Stimulated activated CD4-positive, alpha-beta T cell treated with anti-CD3 and anti-CD28 coated beads, Interleukin-4, amount 100 ng/mL, for 48 hours (primary cell): ENCODE data around the gene RHD.
"Not testable (repeated sequence)": the region's sequence is repeated elsewhere in the genome, so short reads cannot be mapped to it uniquely, and the experiment has no call there.

Experiments
- DNase-seq, 2 donors: peaks; one replicate each; pipeline ENCODE4 v3.0.0-alpha.2; 2020; ENCODE audit warnings: low read depth in 2 of 2

The RHD gene

DNA sequence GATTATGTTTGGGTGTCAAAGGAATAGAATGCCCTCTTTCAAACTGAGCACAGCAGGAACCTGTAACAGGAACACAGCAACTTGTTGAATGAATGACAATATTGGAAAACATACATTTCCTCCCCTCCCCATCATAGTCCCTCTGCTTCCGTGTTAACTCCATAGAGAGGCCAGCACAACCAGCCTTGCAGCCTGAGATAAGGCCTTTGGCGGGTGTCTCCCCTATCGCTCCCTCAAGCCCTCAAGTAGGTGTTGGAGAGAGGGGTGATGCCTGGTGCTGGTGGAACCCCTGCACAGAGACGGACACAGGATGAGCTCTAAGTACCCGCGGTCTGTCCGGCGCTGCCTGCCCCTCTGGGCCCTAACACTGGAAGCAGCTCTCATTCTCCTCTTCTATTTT is at the start of gene RHD:
Gene RHD (plus strand): TSS at position 272 of the 400 bp plus-strand sequence. CDS start 39 bp downstream, at position 311.
- not testable (repeated sequence) for DNase-seq

DNA sequence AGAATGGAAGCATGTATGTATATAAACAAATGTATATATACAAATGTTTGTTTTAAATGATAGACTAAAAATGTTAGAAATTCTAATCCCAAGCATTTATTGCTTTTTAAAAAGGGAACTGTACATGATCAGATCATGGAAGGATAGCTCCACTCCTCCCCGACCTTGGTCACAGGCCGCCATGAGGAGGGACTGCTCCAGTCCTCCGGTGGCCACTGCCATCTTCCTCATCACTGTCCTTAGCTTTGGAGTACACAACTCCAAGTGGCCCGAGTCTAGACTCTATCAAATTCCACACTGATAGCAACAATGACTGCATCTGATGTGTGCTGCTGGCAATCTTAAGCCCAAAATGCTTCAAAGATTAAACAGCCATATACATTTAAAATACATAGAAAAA is 49.7 kb upstream of the RHD start:
- DNase-seq = no peak

DNA sequence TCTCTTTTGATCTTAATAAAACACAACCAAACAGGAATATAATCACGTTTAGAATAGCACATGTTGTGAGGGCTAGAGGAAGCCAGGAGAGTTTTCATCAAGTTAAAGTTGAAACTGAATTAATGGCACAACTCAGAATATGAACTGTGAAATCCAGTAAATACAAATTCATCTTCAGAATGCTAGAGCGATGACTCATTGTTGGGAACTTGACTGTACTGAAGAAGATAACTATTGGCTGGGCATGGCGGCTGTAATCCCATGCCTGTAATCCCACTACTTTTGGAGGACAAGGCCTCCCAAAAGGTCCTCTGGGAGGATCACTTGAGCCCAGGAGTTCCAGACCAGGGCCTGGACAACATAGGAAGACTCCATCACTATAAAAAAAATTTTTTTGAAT is 48.8 kb upstream of the RHD start:
- DNase-seq = no peak

DNA sequence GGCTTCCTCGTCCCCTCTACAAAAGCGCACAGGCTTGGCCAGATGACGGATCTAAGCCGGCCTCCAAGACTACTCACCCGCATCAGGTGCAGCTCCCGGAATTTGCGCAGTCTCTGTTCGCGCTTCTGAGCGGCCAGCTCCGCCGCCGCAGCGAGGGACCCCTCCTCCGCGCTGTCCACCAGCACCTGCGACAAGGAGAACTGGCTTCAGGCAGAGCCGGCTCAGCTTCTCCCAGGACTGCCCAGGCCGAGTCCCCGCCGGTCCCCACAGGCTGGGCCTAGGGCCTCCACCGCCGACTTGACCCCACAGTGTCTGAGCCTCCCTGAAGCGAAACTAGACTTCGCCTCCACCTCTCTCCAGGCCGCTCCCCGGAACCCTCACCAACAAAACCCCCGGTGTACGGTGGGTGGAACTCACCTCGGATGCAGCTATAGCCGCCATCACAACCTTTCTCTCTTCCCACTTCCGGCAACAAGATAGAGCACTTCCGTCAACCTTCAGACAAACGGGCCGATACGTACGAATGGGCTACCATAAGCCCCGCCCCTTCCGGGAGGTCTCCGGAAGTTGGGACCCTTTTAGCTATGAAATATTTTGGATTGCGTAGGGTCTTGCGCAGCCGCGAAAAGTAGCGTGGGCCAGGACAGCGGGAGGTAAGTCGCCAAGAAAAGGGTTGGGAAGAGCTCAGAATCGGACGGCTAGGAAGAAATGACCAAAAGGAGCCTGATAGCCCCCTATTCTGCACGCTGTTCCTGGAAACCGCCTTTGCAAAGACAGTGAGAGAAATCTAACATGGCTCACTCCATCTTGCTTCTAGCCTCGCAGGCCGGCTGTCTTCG is 40.1 kb upstream of the RHD start, which contains the start of gene SYF2:
Gene SYF2 (minus strand): TSS at position 476 of the 839 bp plus-strand sequence. CDS start 35 bp downstream, at position 441.
- DNase-seq = peak; percentile 78 to 85

DNA sequence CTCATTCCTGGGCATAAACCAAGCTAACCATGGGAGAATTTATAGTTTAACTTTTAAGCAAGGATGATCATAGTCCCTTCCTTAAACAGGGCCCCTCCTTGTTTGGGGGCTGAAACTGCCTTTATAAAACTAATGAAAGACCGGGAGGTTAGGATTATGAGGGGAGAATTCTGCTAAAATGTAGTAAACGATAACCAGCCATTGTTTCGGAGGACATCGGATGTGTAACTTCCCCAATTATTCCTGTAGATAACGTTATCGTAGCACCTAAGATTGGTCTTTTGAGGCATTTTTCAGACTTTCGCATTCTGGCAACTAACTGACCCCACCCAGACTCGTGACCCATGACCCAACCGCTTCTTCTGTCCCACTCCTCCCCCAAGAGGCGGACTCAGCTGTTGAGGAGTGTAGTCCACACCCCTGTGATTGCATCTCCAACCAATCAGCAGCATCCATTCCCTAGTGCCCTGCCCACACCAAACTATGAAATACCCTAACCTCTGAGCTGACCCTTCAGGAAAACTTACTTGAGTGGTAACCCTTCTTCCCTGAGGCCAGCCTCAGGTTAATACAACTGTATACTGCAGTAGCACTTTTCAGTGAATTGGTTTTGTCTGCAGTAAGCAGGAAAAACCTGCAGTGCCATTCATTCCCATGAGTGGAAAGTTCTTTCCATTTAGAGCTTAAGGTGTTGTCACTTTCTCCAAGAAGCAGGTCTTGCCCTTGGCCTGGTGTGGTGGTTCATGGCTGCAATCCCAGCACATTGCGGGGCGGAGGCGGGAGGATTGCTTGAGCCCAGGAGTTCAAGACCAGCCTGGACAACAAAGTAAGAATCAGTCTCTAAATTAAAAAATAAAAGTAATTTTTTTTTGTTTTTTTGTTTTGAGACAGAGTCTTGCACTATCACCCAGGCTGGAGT is 39.2 kb upstream of the RHD start:
- DNase-seq = peak; percentile 45 to 65

DNA sequence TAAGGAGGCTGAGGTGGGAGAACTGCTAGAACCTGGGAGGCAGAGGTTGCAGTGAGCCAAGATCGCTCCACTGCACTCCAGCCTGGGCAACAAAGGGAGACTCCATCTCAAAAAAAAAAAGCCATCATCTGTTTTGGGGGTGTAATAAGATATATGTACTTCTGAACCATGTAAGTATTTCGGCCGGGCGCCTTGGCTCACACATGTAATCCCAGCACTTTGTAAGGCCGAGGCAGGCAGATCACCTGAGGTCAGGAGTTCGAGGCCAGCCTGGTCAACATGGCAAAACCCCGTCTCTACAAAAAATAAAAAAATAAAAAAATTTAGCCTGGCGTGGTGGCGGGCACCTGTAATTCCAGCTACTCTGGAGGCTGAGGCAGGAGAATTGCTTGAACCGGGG is 36.9 kb upstream of the RHD start:
- not testable (repeated sequence) for DNase-seq

DNA sequence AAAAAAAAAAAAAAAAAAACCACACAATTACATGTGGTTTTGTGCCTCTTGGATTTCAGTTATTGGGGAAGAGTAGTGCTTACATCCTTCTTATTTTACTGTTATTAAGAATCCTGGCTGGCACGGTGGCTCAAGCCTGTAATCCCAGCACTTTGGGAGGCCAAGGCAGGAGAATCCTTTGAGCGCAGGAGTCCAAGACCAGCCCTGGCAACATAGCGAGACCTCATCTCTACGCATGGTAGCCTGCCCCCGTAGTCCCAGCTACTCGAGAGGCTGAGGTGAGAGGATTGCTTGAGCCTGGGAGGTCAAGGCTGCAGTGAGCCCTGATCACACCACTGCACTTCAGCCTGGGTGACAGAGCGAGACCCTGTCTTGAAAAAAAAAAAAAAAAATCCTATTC is 36.0 kb upstream of the RHD start:
- not testable (repeated sequence) for DNase-seq

DNA sequence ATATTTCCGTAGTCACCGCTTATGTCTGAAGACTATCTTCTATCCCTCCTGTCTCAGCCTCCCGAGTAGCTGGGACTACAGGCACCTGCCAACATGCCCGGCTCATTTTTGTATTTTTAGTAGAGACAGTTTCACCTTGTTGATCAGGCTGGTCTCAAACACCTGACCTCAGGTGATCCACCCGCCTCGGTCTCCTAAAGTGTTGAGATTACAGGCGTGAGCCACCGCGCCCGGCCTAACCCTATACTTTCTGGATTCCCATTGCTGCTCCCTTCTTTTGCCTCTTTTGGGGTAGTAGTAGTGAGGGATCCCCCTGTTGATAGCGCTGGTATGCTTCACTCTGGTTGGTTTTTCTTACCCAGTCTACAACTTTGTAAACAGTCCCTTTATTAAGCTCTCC is 34.3 kb upstream of the RHD start:
- no peak for DNase-seq

DNA sequence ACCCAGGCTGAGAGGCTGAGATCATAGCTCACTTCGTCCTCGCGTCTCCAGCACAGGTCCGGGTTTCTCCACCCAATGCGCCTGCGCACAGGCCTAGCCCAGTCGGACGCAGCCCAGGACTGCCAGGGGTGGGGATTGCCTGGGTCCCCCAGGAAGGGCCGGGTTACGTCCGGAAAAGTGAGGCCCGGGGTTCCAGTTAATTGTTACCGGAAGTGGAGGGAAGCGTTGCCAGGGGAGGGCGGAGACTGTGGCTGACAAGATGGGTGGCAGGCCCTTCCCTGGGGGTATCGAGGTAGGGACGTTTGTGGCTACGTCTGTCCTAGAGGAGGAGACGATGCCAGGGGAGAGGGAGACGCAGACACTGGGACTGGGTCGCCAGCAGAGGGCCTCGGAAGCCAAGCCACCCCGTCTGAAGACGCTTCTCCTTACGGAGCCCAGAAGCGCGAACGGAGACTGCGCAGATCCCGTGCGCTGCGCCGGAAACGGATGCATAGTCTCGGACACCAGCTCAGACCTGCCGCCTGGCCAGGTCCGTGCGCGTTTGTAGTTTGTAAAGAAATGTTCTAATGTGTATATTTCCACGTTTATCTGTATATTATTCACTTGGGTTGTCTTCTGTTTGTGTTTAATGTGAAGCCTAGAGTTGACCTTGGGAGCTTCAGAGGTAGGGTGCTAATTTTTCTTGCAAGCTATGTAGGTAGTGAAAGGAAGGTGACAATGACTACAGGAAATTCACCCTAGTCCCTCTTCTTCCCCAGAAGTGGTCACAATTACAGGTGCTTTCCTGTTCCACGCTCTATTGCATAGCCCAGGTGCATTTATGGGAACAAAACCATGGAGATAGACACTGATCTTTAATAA is 32.4 kb upstream of the RHD start:
- DNase-seq = peak; percentile 84 to 94

DNA sequence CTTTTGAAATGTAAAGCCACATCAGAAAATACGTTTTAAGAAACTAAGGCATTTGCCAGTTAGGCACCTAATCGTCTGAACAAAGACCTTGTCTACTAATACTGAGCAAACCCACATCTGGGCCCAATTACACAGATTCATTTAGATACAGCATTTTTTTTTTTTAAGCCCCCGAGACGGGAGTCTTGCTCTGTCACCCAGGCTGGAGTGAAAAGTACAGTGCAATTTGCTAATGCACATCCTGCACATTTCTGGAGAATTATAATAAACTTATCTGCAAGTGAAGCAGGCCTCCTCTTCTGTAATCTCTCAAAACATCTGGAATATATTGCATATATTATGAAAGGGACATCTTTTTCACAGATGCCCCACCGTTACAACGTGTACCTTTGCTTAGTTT is 28.4 kb upstream of the RHD start:
- DNase-seq = no peak

DNA sequence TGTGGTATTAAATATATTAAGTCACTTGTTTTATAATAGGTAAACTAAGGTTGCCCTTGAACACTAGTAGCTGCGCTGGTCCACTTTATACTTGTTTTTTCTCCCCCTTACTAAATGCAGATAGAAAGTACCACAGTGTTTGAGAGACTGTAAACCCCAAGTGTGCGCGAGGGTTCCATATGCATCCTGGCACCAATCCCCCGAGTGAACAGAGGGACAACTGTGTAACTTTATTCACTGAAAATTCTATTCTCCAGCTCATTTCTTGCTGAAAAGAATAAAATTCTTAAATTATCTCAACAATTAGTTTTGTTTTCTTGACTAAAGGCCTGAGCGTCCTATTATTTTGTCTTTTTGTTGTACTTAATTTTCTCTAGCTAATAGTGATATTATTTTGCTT is 26.9 kb upstream of the RHD start:
- no peak for DNase-seq

DNA sequence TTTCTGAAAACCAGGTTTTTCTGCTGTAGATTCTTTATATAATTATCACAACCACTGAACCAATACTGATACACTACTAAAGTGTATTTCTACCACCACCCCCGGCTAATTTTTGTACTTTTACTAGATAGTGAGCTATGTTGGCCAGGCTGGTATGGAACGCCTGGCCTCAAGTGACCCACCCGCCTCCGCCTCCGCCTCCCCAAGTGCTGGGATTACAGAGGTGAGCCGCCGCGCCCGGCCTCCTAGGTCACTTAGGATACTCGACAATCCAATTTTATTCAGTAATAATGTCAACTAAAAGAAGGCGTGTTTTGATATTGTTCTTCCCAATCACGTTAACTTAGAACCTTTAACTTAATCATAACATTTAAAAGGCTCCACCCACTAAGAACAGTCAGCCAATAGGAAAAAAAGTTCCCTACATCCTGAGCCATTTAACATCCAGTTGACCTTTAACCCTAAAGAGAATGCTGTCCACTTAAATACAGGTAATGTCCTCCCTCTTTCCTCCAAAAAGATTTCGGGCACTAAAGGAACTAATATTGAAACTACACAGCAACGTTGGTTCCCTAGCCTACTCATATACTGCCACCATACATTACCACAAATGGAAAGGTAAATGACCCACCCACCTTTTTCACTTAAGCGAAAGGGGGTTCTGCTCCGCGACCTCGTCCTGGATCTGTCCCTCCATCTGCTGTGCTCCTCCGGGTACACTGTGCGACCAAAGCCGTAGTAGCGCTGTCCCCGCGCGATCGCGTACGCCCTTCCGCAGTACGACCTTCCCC is 26.3 kb upstream of the RHD start:
- DNase-seq = no peak

DNA sequence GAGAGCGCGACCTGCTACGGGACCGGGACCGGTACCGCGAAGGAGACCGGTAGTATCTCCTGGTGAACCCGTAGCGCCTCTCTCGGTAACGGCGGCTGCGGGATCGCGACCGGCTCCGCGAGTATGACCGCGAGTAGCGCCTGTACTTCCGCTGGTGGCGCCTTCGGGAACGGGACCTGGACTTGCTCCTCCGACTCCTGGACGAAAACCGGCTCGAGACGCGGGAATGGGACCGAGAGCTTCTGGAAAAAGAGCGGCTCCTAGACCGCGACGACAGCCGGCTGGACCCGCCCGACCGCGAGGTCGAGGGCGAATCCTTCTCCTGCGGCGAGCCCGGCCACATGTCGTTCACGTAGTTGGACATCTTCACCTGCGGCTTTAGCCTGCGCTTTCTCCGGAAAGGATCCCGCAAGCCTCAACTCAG is 25.7 kb upstream of the RHD start:
- DNase-seq = no peak

DNA sequence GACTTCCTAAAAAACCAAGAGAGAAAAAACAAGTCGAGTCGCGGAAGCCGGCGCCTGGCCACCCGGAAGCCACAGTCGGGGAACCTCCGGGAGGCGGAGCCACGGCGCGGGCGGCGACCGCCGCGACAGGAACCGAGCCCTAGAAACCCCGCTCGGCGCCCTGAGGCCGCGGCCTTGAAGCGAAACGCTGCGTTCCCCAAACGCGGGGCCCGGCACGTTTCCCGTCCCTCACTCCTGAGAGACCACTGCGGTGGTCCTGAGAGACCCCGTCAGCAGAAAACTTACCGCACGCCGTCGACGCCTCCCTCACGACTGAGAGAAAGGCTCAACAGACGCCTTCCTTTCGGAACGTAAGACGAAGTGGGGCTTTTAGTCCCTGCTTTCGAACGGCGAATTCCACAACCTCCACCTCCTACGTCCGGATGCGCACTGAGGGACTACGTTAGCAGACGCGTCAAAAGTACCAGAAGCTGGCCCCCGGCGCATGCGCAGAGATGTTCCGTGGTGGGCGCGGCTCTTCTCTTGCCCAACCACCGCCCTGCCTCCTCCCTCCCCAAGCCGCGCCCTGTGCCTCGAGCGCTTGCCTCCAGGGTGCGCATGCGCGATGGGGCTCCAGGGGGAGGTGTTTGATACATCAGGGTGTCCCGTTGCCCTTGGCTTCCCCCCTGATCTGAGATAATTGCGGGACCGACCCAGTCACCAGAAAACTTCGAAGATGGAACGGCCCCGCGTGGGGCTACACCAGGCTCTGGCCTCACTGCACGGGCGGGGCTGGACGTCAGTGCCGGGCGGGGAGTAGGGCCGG is 25.1 kb upstream of the RHD start, which contains the start of gene RSRP1:
Gene RSRP1 (minus strand): TSS at position 431 of the 805 bp plus-strand sequence. CDS start 491 bp downstream, outside the sequence.
- peak; percentile 99 for DNase-seq

DNA sequence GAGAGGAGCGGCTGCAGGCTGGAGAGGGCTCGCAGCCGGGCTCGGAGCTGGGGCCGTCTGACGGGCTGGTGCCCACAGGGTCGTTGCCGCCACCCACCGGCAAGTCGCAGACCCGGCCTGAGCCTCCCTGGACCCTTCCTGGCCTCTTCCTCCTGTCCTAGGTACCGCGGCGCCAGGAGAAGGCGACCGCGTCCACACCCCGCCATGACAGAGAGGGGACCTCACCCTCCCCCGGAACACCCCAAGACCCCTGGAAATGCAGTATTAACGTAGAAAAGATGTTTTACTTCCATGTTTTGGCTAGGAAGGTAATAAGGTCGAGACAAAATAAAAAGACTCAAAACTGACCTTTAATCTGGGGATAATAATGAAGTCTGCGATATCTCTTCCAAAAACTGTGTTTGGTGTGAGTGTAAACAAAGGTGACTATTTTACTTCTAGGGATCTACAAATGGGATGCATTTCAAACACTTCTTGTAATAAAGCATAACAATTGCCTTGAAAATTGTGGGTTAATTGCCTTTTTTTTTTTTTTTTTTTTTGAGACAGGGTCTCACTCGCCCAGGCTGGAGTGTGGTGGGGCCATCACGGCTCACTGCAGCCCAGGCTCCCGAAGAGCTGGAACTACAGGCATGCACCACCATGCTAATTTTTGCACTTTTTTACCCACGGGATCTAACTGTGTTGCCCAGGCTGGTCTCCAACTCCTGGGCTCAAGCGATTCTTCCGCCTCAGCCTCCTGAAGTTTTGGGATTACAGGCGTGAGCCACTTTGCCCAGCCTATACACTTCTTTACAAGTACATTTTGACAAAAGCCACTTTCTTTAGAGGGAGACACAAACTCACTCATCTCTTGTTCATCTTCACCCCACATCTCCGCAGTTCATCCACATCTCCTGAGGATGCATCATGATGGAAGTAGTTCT is 24.2 kb upstream of the RHD start:
- no peak for DNase-seq

DNA sequence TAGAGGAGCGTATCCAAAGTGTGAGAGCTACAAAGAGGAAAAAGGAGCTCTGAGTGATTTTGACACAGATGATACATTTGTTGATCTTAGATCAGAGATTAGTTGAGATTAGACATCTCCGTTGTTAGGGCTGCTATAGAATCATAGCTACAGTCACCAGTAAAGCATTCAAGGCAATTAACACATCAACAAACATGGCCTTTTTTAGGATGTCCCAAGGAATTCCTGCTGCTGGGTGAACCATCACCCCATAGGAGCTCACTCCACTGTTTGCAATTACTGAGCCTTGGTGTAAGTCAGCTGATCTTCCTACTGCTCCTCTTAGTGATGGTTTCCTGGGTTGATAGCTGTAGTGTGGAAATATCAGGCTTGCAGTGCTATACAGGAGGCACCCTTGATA is 18.4 kb upstream of the RHD start:
- no peak for DNase-seq

DNA sequence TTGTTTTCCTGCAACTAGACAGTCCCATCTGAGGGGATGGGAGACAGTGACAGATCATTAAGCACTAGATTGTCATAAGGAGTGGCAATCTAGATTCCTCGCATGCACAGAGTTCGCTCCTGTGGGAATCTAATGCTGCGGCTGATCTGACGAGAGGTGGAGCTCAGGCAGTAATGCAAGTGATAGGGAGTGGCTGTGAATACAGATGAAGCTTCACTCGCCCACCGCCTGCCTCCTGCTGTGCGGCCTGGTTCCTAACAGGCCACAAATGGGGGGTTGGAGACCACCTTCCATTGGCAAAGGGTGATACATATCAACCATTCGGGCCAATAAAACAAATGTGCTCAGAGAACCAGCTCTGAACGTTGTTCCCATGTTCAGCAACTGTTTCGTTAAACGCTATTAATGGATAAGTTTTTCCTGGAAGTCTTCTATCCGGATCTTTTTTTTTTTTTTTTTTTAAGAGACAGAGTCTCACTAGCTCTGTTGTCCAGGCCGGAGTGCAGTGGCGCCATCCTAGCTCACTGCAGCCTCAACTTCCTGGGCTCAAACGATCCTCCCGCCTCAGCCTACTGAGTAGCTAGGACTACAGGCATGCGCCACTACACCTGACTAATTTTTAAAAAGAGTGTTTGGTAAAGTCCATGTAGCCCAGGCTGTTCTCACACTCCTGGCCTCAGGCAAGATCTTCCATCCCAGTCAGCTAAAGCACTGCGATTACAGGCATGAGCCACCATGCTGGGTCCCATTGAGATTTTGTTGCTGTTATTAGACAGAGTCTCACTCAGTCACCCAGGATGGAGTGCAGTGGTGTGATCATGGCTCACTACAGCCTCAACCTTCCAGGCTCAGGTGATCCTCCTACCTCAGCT is 16.4 kb upstream of the RHD start:
- DNase-seq = no peak

DNA sequence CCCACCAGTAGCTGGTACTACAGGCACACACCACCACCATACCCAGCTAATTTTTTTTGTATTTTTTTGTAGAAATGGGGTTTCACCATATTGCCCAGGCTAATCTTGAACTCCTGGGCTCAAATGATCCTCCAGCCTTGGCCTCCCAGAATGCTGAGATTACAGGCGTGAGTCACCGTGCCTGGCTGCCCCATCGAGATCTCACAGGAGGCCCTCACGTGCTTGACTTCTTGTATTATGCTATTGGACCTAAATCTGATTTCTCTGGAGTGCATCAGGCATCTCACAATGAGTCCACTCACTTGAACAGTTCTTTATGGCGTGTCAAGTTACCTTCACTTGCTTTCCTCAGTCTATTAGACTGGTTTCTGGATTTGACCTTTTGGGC is 15.7 kb upstream of the RHD start:
- no peak for DNase-seq
